Activated CD4-positive, alpha-beta T cell treated with anti-CD3 and anti-CD28 coated beads, Interleukin-2, amount 50 U/mL, for 24 hours (primary cell): ENCODE measurements around the gene KRTAP10-12.

Experiments
- DNase-seq, 2 donors: peaks; one replicate each; pipeline ENCODE4 v3.0.0-alpha.2; 2020; ENCODE audit warnings: low read depth in 1 of 2, low spot score in 1 of 2

KRTAP10-12 gene

DNA sequence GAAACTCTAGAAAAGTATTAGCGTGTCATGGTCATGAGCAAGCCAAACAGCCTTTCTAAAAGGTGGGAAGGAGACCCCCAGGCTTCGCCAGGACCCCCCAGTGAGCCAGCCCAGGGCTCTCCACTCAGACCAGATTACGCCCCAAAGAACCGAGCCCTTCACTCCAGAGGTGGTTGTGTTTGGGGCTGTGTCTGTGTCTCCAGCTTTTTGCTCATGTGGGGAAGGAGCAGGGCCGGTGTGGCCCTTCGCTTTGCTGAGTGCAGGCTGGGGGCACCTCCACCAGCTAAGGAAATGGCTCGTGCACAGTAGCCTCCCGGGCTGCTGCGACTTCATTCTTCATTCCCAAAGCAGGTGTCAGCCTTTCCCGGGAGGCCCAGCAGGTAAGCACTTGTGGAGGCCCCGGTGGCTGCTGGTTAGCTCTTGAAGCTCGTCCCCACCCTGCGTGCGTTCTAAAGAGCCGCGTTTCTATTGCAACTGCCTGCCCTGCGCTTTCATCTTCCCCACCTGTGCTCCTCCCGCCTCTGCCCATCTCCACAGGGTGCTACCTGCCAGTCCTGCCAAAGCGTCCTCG lies 13.9 kb downstream of the KRTAP10-12 start:
- DNase-seq: no peak

DNA sequence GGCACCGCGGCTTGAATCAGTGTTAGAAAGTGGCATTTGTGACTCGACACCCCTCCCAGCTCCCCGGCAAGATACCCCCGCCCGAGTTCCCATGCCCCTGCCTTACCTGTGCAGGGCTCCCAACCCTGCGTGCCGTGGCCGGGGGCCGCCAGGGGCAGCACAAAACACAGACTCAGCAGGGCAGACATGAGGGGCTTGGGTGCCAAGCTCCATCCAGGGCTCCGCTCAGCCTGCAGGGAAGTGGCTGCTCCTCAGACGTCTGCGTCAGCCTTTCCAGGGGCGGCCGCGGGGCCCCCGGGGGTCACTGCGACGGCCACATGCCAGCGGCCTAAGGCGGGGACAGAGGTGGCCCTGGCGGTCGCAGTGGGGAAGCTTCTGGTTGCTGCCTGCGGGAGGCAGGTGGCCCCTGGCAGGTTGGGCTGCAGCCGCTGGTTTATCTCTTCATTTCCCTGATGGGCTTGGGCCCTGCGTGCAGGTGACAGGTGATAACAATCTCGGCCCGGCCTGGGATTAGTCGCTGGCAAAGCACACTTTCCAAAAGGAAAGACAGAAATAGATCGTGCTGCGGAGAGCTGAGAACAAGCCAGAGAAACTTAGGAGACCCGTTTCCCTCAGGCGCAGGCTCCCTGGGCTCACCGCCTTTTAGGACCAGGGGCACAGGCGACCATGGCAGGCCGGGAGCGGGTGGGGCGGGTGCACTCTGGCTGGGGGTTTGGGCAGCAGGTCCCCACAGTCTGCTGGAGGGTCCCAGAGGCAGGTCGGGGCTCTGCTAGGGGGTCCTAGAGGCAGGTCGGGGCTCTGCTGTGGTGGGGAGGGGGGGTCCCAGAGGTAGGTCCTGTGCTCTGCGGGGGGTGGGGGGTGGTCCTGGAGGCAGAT lies 14.6 kb downstream of the KRTAP10-12 start, which contains the start of gene TSPEAR:
TSS of gene TSPEAR (minus strand) at position 246 of the 876 bp plus-strand sequence. CDS start at position 188, 58 bp downstream.
- DNase-seq: no peak

DNA sequence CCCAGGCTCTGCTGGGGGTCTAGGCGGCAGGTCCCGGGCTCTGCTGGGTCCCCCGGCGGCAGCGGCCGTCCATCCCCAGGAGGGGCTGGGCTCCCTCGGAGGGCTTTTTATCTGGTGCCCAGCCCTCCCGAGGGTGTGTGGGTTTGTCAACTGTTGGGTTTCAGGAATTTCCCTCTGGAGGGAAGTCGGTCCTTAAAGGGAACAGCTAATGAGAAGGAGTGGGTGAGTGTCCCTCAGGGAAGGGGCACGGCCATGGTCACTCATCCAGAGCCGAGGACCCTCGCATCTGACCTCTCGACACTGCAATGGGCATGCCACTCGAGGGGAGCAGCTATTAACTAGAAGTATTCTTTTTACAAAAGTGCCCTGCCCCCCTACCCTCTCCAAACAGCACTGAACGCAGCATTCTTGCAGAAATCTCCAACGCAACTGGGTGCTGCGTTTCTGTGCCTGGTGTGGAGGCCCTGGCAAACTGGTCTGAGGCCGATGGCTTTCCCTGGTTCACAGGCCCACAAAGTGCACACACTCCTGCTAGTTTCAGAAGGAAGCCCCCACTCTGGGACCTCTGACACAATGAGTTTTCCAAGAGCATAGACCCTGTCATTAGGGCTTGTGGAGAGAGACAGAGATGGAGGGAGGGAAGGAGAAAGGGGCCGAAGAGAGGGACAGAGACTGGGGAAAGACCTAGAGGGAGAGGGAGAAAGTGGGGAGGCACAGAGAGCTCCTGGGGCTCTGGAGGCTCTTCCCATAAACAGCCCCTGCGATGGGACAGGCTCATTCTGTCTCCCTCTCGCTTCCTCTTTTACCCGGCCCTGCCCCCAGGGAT lies 15.4 kb downstream of the KRTAP10-12 start:
- no peak for DNase-seq

DNA sequence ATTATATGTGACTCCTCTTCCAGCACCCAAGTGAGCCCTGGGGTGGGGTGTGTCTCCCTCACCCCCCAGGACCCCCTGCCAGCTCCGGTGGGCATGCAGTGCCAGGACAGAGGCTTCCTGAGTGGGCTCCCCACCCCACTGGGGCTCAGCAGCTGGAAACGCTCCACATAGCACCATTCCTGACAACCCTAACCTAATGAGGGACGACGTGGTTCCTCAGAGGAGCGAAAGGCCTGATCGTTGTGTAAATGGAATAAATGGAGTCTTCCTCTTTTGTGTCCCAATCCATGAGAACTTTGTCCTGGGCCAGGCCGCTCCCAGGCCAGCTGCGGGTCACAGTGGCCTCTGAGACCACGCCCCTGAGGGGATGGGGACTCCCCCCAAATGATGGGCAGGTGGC lies 16.2 kb downstream of the KRTAP10-12 start:
- DNase-seq: no peak

DNA sequence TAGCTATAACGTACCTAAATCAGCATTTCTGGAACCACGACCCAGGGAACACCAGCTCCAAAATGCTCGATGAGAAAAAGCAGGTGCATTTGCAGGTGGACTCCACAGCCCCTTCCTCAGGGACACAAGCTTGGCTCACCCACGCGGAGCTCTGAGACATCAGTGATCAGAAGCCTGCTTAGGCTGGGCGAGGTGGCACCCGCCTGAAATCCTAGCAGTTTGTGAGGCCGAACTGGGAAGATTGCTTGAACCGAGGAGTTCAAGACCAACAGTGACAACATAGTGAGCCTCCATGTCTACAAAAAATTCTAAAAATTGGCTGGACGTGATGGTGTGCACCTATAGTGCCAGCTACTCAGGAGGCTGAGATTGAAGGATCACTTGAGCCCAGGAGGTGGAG lies 16.9 kb downstream of the KRTAP10-12 start:
- no peak for DNase-seq

DNA sequence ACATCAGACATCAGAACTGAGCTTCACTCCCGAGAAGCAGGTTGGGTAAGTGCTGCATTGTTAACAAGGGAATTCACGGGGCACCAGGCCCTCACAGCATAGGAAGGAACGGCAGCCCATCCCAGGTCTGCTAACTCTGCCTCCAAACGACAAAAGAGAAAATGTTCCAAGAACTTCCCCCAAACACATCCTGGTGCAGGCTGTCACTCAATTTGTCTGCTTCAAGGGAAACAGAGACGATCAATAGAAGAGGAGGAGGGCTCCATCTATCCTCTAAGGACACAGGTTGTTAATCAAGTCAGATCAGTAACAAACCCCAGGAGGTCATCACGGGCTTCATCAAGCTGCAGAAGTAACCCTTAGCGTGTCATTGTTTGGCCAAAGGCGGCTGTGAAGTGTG lies 17.9 kb downstream of the KRTAP10-12 start:
- DNase-seq: no peak

DNA sequence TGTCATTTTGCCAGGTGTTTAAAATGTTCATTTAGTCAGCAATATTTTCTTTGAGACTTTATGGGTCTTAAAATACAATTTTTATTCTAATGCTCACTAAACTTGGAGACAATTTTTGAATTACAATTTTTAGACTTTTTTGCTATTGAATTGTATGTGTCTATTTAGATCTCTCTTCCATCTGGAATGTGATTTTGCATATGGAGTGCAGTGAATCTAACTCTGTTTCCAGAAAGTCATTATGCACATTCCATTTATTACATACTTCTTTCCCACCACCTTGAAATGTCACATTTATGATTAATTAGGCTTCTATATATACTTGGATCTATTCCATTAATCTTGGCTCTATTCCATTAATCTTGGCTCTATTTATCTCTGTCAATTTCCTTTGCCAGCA lies 20.0 kb downstream of the KRTAP10-12 start:
- no peak for DNase-seq

DNA sequence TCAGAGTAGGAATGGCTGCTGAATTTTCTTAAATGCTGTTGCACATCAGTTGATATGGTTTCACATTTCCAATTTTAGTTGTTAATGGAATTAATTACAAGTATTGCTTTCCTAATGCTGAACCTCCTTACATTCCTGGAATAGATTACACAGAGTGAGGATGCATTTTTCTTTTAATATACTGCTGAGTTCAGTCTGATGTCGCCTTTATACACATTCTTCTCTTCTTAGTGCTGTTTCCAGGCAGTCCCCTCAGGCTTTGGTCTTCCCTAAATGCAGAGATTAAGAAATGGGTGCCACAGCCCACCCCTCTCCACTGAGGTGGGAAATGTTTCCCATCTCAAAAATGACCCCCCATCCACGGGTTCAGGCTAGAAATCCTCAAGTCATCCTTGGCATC lies 21.1 kb downstream of the KRTAP10-12 start:
- no peak for DNase-seq

DNA sequence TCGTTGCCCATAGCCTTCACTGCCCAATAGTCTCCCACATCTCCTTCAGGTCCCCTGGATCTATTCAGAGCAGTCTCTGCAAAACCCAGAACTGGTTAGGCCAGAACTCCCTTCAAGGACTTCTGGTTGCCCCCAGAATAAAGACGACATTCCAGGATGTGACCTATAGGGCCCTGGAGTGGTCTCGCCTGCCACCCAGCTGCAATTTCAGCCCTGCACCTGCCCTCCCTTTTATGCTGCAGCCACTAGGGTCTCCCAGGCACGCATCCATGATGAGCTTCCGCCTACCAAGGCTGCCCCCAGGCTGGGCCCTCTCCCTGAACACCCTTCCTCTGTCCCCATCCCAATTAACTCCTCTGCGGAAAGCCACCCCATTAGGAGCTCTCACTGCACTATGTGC lies 21.6 kb downstream of the KRTAP10-12 start:
- DNase-seq: no peak

DNA sequence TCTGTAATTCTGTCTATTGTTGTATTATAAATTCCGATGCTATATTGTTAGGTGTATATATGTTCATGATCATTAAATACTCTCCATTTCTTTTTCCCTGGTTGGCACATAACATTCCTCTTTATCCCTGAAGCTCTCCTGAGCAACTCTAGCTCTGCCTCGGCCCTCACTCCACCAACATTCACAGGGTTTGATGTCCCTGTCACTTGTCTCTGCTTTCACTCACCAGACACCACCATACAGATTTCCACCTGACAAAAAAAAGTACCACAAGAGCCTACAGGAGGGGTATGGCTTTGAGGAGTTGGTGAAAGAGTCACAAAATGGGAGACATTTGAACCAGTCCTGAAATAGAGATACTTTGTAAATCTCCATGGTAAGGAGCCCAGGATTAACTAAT lies 23.2 kb downstream of the KRTAP10-12 start:
- no peak for DNase-seq

DNA sequence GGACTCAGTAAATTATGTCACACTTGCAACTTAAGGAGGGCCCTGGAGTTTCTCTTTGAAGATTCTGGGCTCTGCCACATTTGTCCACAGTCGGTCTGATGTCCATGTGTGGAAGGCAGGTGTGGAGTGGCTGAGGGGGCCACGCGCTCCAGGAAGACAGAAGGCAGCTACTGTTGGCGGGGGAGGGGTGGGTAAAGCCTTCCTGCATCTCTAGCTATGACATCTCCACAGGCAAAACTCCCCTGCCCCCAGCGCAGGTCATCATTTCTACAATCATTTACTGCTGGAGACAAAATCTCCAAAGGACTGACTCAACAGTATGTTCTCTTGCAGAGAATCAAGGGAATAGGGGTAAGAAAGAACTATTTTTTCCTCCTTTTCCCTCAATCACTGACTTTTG lies 25.8 kb downstream of the KRTAP10-12 start:
- DNase-seq: no peak

DNA sequence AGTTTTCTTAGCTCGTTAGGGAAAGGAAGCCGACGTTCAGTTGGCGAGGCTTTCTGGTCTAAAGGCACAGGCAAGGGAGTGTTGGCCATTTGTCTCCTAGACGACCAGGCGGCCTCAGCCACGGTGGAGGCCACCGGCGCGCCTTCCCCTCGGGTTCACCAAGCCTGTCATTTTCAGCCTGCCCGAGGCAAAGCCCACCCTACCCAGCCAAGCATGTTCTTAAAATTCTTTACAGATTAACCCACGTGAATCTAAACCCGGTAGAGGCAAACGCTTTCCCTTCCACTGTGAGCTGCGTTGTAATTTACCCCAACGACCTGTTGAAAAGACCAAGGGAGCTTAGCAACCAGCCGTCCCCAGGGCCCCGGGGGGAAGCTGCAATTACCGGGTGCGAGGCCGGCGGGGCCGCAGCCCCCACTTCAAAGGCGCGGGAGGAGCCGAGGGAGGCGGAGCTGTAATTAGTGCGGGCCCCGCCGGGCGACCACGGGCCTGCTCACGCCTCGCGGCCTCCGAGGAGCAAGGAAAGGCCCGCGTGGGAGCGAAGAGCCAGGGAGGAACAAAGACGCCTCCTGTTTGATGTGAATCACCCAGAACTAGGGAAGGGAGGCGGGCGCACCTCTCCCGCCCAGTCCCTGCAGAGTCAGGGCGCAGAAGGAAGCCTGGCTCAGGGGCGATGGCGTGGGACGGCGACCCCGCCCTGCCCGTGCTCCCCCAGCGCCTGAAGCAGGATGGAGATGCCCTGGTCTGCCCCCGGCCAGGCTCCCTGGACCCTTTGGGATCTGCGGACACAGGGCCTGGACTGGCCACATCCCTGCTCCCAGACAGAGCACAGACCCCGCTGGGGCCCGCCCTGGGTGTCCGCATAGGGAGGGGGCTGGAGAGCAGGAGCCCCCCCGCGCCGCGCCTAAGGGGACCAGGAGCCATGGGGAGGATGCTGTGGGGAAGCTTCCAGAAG lies 26.5 kb downstream of the KRTAP10-12 start:
- DNase-seq: no peak

DNA sequence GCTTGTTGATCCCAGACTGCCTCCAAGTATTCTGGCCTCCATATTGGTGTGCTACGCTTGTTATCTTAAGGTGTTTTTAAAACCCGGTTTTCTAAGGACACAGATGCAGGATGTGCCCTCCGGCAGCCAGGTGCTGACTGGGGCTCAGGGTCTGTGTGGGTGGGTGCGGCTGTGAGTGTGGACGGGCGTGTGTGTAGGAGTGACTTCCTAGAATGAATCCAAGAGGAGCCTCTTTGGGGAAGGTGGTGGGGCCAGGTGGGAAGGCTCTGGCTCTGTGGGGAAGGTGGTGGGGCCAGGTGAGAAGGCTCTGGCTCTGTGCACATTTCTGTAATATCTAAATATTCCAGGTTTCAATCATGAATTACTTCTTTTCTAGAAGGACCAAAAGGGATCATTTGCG lies 27.2 kb downstream of the KRTAP10-12 start:
- no peak for DNase-seq

DNA sequence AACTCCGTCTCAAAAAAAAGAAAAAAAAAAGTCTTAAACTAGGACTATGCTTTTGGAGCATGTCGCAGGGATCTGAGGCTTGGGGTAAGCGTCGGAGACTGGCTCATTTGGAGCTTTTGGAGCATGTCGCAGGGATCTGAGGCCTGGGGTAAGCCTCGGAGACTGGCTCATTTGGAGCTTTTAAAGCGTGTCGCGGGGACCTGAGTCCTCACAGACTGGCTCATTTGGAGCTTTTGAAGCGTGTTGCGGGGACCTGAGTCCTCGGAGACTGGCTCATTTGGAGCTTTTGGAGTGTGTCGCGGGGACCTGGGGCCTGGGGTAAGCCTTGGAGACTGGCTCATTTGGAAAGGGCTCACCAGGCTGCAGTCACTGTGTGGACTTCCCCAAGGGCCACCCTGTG lies 28.0 kb downstream of the KRTAP10-12 start:
- no peak for DNase-seq

DNA sequence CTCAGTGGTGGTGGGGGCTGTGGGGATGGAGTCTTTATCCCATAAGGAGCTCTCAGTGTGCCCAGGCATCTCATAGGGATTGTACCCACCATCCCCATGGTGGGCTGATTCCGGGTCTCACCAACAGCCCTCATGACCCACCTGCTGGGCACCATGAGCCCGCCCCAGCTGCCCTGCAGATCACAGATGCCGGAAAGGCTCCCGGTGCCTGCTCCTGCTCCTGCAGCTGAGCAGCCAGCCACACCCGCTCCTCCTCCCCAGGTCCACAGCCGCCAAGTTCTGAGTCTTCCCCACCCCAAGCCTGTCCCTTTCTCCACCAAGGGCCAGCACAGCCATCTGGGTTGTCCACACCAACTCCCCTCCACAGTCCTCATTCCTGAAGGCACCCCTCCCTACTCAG lies 29.9 kb downstream of the KRTAP10-12 start:
- no peak for DNase-seq

DNA sequence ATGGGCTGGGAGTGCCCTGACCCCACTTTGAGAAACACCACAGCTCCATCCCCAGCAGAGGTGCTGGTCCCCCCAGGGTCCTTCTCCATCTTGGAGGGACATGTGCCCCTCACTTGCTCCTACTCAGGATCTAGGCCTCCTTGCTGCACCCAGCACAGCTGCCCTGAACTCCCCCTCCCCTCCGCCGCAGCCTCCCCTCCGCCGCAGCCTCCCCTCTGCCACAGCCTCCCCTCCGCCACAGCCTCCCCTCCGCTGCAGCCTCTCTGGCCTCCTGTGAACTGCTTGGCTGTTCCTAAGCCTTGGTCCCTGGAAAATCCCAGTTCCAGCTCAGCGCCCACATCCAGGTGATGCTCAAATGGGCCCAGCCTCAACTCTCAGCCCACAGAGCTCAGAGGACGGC lies 30.3 kb downstream of the KRTAP10-12 start:
- no peak for DNase-seq

DNA sequence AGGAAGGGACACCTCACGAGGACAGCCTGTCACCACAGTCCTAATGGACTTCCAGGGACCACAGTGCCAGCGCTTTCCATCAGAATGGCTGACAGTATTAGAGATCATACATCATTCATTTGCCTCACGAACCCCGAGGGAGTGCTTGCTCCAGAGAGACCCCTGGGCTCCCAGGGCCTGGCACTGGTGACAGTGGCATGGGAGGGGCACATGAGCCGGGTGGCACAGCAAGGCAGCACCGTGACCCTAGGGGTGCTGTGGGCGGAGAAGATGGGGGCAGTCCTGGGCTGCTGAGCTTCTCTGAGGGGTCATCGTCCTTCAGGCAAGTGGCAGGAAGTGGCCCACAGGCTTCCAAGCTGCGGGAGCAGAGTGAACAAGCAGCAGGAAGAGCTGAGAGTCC lies 30.8 kb downstream of the KRTAP10-12 start:
- no peak for DNase-seq

DNA sequence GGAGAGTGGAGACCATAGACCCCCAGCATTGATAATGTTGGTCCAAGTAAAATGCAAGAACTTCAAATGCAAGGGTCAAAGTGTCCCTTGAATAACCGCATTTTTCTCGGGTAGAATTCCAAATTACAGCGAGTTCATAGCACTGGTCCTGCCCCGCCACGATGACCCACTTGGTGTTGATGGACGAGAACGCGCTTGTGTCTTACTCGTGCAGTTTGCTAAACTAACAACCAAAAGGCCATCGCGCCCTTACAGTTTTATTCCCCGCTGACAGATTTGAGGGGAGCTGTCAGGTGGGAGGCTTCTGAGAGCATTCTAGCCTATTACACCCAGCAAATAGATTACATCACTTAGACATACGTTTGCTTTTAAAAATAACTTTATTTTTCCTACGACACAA lies 31.7 kb downstream of the KRTAP10-12 start:
- no peak for DNase-seq

DNA sequence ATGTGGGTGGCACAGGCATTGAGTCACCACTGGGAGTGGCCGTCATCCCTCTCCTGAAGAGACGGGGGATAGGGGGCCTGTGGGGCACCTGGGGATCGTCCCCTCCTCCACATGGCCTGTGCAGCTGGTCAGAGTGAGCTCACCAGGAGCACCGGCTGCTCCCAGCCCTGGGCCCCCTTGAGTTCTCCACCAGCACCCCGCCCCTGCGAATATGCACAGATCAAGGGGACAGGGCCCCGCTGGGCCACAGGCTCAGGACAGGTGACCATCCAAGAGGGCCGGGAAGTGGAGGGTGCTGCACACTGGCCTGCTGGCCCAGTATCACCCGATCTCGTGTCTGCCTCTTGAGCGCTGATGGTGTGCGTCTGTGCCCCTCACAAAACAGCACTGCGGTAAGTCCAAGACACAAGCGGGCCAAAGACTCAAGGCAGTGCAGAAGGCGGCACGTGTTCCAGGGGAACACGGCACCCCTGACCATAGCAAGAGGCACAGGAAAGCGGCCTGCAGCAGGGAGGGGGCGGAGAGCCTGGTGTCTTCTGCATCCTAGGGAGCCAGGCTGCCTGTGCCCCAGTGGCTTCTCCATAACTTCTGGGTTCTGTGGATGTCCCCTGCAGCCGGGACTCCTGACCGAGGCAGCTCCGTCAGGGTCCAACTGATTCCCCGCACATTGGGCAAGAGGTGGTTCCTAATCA lies 32.5 kb downstream of the KRTAP10-12 start:
- DNase-seq: no peak

DNA sequence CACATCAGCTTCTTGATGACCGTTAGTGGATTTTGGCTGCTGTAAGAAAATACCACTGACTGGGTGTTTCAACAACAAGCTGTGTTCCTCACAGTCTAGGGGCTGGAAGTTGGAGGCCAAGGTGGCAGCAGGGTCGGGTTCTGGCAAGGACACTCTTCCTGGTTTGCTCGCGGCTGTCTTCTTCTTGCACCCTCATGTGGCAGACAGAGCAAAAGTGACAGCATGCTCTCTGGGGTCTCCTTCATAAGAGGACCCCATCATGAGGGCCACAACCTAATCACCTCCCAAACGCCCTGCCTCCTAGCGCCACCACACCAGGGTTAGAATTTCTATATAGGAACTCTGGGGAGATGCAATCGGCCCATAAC lies 33.0 kb downstream of the KRTAP10-12 start:
- DNase-seq: no peak
